OCI-M1 (cell line): ENCODE results near the gene SLC36A1.

Source experiments
- DNase-seq: peaks from one replicate; lab custom pipeline; 2025; lab: John Stamatoyannopoulos, UW

The SLC36A1 gene

GRCh38 chr5:151534350-151534749, 86.9 kb downstream of the SLC36A1 start:
- DNase-seq = no peak

- DNase-seq = no peak
These were observed 89.6 kb downstream of the SLC36A1 start for GRCh38 chr5:151537044-151537443.

GRCh38 chr5:151541571-151541970, 94.2 kb downstream of the SLC36A1 start:
- DNase-seq = no peak
